HG03175 (cell line): ENCODE data around the gene PRSS2.

Experiments used
- ATAC-seq: cut with Tn5 transposase; IDR thresholded peaks from one replicate; pipeline ENCODE4 v1.9.1; 2021; ENCODE audit warnings: mild to moderate bottlenecking, moderate library complexity; ENCODE audit not compliant: unreplicated experiment

Gene PRSS2

DNA sequence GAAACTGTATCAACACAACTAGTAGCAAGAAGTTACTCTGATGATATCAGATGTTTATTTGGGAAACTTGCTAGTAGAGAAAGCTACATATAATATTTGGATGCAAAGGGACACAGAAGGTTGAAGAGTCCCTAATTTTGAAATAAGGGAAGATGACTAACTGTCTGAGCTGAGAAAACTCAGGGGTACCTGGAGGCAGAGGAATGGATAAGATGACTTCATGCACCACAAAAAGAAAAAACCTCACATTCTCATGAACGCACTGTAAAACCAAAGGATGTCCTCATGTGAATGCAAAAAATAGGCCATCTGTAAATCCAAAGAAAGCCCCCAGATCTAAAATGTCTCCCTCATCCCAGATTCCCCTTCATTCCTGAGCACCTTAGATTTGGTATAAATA is 29.3 kb downstream of the PRSS2 start:
- ATAC-seq = no peak

DNA sequence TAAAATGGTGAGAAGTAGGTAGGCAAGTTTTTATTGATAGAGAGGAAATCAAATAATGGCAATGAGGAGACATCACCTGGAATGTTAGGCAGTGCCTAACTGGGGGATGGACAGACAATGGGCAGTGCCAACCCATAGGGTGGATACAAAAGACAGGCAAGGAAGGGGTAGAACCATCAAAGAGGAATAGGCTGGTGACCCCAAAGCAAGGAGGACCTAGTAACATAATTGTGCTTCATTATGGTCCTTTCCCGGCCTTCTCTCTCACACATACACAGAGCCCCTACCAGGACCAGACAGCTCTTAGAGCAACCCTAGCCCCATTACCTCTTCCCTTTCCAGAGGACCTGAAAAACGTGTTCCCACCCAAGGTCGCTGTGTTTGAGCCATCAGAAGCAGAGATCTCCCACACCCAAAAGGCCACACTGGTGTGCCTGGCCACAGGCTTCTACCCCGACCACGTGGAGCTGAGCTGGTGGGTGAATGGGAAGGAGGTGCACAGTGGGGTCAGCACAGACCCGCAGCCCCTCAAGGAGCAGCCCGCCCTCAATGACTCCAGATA is 30.0 kb downstream of the PRSS2 start:
- no peak for ATAC-seq

DNA sequence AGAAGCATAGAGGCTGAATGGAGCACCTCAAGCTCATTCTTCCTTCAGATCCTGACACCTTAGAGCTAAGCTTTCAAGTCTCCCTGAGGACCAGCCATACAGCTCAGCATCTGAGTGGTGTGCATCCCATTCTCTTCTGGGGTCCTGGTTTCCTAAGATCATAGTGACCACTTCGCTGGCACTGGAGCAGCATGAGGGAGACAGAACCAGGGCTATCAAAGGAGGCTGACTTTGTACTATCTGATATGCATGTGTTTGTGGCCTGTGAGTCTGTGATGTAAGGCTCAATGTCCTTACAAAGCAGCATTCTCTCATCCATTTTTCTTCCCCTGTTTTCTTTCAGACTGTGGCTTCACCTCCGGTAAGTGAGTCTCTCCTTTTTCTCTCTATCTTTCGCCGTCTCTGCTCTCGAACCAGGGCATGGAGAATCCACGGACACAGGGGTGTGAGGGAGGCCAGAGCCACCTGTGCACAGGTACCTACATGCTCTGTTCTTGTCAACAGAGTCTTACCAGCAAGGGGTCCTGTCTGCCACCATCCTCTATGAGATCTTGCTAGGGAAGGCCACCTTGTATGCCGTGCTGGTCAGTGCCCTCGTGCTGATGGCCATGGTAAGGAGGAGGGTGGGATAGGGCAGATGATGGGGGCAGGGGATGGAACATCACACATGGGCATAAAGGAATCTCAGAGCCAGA is 31.0 kb downstream of the PRSS2 start:
- no peak for ATAC-seq

DNA sequence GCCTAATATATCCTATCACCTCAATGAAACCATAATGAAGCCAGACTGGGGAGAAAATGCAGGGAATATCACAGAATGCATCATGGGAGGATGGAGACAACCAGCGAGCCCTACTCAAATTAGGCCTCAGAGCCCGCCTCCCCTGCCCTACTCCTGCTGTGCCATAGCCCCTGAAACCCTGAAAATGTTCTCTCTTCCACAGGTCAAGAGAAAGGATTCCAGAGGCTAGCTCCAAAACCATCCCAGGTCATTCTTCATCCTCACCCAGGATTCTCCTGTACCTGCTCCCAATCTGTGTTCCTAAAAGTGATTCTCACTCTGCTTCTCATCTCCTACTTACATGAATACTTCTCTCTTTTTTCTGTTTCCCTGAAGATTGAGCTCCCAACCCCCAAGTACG is 31.5 kb downstream of the PRSS2 start:
- ATAC-seq = no peak

DNA sequence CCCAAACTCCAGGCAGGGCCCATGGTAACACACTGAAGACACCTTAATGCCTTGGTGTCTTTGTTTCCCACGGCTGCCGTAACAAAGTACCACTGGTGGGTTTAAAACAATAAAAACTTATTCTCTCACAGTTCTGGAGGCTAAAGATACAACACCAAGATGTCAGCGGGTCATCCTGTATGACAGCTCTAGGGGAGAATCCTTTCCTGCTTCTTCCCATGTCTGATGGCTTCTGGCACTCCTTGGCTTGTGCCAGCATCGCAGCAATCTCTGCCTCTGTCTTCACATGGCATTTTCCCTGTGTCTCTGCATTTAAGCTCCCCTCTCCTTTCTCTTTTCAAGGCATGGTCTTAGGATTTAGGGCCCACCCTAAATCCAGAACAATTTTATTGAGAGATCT is 33.1 kb downstream of the PRSS2 start:
- ATAC-seq = no peak

DNA sequence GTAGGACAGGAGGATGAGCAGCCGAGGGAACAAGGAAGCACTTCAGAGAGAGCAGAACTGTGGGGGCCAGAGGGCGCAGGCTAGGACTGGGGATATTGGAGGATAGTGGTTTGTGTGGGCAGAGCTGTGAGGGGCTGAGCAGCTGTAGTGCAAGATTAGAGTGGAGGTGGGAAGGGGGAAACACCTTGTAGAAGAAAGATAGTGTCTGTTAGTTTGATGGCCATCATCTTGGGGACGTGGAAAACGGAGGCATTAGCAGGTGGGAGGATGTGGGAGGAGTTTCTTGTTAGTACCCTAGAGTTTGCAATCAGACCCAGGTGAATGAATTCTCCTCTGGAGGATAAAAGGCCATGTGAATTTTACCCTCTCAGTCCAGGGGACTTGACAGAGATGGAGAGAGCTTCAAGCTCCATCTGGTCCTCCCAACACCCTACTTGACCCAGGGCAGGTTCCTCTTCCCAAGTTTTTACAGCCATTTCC is 34.0 kb downstream of the PRSS2 start:
- ATAC-seq = no peak

DNA sequence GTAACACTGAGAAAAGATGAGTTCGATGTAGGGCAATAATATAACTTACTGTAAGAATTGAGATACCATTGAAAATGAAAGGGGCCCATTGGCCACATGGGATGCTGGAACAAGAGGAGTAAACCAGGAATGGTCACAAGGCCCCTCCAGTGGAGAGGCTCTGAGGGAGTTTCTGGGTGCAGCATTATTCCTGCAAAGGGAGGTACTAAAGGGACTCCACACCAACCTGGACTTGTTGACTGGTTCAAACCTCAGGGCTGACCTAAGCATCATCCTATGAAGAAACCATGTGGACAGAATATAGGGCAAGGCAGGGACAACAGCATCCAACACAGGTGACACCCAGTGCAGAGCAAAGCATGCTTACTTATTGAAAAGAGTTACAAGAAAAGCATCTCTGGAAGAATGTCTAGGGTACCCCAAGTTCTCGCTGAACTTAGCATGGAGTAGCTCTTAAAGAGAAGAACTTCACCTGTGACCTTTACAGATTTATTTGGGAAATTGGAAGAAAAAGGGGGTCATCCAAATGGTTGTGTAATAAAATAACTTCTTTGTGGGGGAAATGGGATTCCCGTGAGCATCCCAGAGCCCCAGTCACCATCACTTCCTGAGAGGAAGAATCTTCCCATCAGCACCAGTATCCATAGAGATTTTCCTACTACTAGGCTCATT is 34.7 kb downstream of the PRSS2 start:
- no peak for ATAC-seq

DNA sequence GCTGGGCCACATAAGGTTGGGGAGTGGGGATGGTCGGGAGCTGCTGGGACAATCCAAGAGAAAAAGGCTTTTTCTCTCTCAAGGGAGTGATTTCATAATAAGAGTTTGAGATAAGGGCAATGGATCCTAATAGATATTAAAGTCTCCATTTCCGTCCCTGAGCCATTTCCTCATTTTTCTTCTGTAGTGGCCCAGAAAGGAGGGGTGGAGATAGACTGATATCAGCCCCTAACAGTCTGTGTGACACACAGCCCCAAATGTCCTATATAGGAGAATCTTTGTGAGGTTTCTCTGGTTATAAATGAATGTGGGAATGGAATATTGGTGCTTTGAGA is 35.2 kb downstream of the PRSS2 start:
- ATAC-seq = no peak

DNA sequence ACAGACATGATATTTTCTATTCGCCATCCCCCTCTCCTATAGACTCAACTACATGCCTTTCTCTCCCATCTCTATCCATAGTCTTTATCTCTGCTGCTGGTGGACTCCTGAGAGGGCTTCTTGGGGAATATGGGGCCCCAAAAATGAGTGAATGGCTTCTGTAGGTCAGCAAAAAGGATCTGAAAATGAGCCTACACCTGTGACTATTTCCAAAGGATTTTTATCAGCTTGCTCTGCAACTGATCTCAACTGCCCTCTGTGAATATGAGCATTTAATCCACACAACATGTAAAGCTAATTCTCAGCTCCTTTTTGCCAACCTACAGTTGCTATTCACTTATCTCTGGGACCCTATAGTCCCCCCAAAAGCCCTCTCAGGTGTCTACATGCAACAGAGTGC is 36.2 kb downstream of the PRSS2 start:
- no peak for ATAC-seq

DNA sequence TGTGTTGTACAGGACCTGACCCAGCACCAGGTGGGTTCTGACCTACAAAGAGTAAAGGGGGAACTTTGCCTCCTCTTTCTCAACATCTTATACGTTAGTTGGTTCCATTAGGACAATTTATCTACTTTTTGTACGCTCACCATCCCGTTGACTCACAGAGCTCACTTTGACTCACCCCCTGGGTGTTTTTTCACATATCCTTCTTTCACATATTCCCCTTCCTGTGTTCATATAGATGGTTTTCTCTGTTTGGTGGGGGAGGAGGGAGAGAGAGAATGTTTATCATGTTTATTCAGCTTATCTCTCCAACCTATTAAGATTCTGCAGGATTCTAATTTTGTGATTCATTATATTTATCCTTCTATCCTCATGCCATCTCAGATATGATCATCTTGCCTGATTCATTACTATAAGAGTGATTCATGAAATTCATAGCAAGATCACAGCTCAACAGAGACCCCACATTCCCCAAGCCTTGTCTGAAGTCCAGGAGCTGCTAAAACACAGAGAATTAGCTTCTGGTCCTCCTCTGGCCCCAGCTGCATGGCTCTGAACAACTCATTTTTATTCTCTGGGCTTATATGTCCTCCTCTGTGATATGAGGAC is 37.2 kb downstream of the PRSS2 start:
- ATAC-seq = peak; percentile 1

DNA sequence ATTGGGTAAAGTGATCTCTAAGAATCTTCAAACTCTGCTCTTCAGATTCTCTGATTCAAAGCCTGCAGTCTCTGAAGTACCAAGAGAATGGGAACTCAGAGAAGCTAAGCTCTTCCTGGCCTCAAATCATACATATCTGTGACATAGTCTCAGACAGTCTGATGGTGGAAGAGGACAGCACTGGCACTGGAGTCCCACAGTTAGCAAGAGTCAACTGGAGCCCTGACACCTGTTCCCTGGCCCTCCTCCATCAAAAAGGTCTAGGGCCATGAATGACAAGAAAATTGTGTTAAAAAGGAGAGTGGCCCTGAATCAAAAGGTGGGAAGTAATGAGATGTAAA is 37.7 kb downstream of the PRSS2 start:
- ATAC-seq = peak; percentile 25

DNA sequence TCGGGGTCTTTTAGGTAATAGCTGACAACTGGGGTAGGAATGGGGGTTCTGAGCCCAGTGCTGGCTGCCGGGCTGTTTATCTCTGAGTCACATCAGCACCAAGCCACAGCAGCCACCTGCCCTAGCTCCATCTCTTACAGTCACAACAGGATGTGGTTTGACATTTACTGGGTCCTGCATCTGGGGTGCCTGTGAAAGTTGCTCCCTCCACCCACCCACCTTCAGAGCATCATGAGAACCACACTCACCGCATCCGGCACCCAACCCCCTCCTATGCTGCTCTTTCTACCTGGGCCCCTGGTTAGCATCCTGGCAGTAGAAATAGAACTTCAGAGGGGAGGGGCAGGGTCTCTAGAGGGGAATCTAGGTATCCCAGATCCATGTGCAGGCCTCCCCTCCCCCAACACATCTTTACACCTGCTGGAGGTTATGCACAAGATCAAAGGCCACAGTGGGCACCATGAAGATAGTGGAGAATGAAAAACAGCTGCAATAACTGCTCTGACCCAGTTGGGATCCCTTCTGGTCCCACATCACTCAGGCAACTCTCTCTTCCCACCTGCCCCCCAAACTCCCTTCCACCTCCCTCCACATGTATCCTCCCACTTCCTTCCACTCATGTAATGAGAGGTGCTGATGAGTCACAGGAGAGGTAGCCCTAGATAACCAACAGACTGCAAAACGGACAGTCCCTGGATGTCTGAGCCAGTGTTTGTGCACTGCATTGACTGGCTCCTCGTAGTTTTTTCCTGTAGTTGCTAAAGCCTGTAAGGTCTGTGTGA is 38.2 kb downstream of the PRSS2 start:
- ATAC-seq = peak; percentile 91

DNA sequence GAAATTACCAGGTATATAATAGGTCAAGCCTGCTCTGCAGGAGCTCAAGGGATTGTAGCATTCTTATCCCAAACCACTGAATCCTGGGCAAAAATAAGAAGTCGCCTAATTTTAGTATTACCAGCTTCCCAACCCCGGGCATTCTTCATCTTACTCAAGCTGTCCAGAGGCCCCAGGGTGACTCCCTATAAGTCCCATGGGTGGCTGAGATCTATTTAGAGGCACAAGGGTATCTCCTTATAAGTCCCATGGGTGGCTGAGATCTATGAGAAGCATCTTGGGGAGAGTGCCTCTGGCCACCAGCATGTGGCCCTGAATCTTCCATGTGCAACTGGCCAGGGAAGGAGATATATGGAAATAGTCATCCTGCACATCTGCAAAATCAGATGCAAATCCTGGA is 38.9 kb downstream of the PRSS2 start:
- no peak for ATAC-seq

DNA sequence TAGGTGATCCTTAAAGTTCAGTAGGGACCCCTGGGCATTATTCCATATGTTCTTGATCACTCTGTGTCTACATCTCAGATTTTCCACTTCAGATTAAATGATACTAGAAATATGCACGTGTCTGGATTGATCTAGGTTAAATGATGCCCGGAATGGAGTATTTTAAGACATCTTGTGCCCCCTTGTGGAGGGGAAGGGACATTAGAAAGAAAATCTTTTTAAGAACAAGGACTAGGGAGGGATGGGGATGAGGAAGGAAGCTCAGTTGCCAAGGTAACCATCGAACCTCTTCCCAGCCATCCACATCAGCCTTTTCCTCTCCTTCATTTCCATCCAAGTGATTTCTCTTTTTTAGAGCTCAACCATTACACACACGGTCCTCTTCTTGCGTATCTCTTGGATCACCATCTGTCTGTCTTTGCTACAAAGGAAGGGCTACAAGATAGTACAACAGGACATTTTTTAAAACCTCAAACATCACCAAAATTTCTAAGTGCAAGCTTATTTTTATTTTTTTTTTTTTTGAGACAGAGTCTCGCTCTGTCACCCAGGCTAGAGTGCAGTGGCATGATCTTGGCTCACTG is 40.5 kb downstream of the PRSS2 start:
- ATAC-seq = no peak

DNA sequence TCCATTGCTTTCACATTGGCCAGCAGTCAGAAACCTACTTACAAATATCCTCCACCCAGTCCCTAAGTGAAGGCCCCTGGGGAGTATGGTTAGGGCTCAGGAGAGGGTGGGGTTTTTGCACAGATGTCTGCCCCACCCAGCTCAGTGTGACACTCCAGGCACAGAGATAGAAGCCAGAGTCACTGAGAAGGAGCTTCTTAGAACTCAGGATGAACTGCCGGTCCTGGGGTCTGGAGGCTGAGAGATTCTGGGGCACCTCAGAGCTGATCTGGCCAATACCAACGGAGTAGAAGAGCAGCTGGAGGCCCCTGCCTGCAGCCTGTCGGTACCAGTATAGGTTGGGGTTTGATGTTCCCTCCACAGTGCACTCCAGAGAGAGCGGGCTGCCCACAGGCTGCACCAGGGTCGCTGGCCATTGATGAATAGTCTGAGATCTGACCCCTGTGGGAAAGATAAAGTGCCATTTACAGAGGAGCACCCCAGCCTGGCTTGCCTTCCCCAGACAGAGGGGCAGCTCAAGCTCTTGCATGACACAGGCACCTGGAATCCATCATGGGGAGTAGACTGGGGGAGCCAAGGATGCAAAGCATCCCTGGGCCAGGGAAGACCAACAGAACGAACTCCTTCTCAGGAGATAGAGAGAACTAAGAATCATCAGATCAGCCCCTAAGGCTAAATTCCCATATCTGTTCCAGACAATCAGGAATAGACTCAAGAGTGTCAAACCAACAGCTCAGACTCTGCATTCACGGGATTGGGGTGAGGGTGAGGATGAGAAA is 41.9 kb downstream of the PRSS2 start:
- no peak for ATAC-seq

DNA sequence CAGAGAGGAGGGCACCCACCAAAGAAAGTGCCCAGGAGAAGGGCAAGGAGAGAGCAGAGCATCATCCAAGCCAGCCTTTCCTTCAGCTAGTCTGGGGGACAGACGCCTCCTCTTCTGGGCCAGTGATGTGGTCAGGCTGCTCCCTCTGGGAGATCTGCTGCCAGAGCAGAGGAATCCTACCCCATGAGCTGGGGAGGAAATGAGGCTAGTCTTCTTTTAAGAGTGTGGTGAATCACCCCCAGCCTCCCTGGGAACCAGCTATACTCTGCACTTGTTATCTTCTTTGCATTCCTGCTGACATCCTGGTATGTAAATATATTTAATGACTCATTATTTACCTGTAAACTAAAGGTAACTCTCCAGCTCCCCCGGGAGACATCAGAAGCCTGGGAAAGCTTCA is 42.5 kb downstream of the PRSS2 start:
- ATAC-seq = no peak

DNA sequence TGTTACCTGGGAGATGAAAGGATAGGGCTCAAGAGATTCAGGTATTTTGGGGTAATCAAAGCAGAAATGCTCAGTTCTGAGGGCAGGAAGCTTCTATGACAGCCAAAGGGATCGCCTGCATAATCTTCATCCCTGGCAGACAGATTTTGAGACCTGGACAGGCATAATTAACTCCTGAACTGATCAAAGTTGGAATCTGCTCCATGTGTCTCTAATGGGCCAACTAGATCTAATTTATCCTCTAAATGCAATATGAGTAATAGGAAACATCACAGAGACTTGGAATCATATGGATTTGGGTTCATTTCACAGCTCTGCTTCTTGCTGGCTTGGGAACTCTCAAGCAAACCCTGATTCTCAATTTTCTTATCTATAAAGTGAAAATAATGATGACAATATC is 42.9 kb downstream of the PRSS2 start:
- no peak for ATAC-seq

DNA sequence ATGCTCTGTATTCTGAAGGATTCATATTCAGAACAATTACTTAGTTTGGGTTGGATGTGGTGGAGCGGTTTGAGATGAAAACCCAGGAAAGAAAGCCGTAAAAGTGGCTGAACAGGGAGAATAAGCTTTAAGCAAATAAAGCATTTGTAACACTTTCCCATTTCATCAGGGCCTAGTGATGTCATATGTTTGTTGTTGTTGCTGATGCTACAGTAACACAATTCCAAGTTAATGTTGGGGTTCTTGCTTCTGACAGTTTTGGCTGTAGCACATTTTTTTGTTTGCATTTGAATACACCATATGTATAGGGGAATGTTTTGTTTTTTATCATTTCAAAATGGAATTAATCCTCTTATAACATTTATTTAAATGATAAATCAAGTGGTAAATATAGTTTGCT is 43.7 kb downstream of the PRSS2 start:
- ATAC-seq = no peak

DNA sequence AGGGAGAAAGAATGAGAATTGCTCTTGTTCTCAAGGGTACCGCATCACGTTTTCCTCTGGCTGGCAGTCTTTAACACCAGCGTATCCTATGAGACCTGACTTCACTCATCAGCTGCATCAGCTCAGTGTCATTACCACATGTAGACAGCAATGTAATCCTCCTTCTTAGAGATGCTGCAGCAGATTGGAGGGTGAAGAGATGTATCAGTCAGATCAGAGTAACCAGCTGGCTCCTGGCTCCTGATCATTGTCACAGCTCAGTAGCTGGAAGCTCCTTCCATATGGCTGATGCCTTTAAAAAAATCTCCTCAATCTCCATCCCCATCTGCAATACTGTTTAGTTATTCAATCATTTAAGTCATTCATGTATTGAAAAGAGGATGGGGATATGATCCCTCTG is 44.4 kb downstream of the PRSS2 start:
- ATAC-seq = no peak

DNA sequence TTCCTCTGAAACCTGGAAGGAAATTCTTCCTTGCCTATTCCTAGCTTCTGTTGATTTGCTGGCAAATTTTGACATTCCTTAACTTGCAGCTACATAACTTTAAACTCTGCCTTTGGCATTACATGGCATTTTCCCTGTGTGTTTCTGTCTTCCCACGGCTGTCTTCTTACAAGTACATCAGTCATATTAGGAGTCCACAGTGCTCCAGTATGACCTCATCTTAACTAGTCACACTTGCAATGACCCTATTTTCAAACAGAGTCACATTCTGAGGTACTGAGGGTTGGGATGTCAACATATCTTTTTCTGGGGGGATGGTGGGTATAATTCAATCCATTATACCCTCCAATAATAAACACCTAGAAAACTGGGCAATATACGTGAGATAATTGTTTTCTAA is 46.7 kb downstream of the PRSS2 start:
- no peak for ATAC-seq
